Stimulated activated CD8-positive, alpha-beta memory T cell treated with anti-CD3 and anti-CD28 coated beads, Interleukin-4, amount 100 ng/mL, for 4 hours (primary cell): ENCODE data around the gene TRIM9.

Source experiments
- DNase-seq, 2 donors: peaks; one replicate each; pipeline ENCODE4 v3.0.0-alpha.2; 2020; ENCODE audit warnings: low read depth in 2 of 2, low spot score in 1 of 2

Gene TRIM9

GRCh38 chr14:51058382-51058781 lies 36.5 kb downstream of the TRIM9 start:
- no peak for DNase-seq

- DNase-seq, result no peak
Measured at GRCh38 chr14:51056421-51056820, 38.5 kb downstream of the TRIM9 start.

GRCh38 chr14:51053157-51053556 lies 41.7 kb downstream of the TRIM9 start:
- no peak for DNase-seq

- no peak for DNase-seq
Measured at GRCh38 chr14:51044961-51045360, 49.9 kb downstream of the TRIM9 start.

- DNase-seq, result no peak
Measured at GRCh38 chr14:51041883-51042282, 53.0 kb downstream of the TRIM9 start.

GRCh38 chr14:51041108-51041531 lies 53.8 kb downstream of the TRIM9 start:
- no peak for DNase-seq

- no peak for DNase-seq
Measured at GRCh38 chr14:51039252-51039651, 55.7 kb downstream of the TRIM9 start.

GRCh38 chr14:51035611-51036192 lies 59.2 kb downstream of the TRIM9 start:
- no peak for DNase-seq

GRCh38 chr14:51028851-51029754 lies 65.8 kb downstream of the TRIM9 start:
- DNase-seq, result no peak

- DNase-seq, result no peak
Measured at GRCh38 chr14:51028361-51028760, 66.5 kb downstream of the TRIM9 start.

- no peak for DNase-seq
Measured at GRCh38 chr14:51024377-51024776, 70.5 kb downstream of the TRIM9 start.

- no peak for DNase-seq
Measured at GRCh38 chr14:51023964-51024363, 70.9 kb downstream of the TRIM9 start.

GRCh38 chr14:51022769-51023168 lies 72.1 kb downstream of the TRIM9 start:
- no peak for DNase-seq

- no peak for DNase-seq
Measured at GRCh38 chr14:51020024-51020710, 74.7 kb downstream of the TRIM9 start.

- no peak for DNase-seq
Measured at GRCh38 chr14:51019089-51019488, 75.8 kb downstream of the TRIM9 start.

- no peak for DNase-seq
Measured at GRCh38 chr14:51018521-51018920, 76.4 kb downstream of the TRIM9 start.

GRCh38 chr14:51014625-51015024 lies 80.3 kb downstream of the TRIM9 start:
- no peak for DNase-seq

GRCh38 chr14:51014086-51014485 lies 80.8 kb downstream of the TRIM9 start:
- DNase-seq, result no peak

- DNase-seq, result no peak
Measured at GRCh38 chr14:51012055-51012454, 82.8 kb downstream of the TRIM9 start.

GRCh38 chr14:51008446-51008845 lies 86.5 kb downstream of the TRIM9 start:
- no peak for DNase-seq

- DNase-seq, result no peak
Measured at GRCh38 chr14:51006781-51007211, 88.1 kb downstream of the TRIM9 start.

- DNase-seq, result no peak
Measured at GRCh38 chr14:51006324-51006723, 88.6 kb downstream of the TRIM9 start.
